SK-N-MC (cell line): ENCODE results near the gene AADAC.
"Not testable (repeated sequence)": the region's sequence is repeated elsewhere in the genome, so short reads cannot be mapped to it uniquely, and the experiment has no call there.

Source experiments
- EZH2 ChIP-seq: fragments of 200-600 bp; sonication (generic); IDR thresholded peaks from one replicate; pipeline ENCODE4 v1.6.1; 2017; ENCODE audit warnings: antibody characterized with exemption
- POLR2AphosphoS5 ChIP-seq: IDR thresholded peaks from 2 replicates; pipeline ENCODE4 v1.6.1; 2012; ENCODE audit warnings: mild to moderate bottlenecking, low read depth, low read length, borderline replicate concordance

DNA sequence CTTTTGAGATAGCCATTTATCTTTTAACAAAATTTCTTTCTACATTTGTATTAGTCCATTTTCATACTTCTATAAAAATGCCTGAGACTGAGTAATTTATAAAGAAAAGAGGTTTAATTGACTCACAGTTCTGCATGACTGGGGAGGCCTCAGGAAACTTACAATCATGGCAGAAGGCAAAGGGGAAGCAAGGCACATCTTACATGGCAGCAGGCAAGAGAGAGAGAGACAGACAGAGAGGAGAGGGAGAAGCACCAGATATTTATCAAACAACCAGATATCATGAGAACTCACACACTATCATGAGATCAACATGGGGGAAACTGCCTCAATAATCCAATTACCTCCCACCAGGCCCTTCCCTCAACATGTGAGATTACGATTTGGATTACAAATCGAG, 23.2 kb upstream of the AADAC start:
- TF ChIP-seq POLR2AphosphoS5, EZH2: not testable (repeated sequence)
